IPS-NIHi7 (cell line): Measurements from ENCODE around the gene KCNH6.

ENCODE experiments used
- DNase-seq: peaks from one replicate; pipeline ENCODE4 v3.0.0; 2012; ENCODE audit warnings: mixed read lengths; ENCODE audit errors: extremely low spot score

Gene KCNH6

DNA sequence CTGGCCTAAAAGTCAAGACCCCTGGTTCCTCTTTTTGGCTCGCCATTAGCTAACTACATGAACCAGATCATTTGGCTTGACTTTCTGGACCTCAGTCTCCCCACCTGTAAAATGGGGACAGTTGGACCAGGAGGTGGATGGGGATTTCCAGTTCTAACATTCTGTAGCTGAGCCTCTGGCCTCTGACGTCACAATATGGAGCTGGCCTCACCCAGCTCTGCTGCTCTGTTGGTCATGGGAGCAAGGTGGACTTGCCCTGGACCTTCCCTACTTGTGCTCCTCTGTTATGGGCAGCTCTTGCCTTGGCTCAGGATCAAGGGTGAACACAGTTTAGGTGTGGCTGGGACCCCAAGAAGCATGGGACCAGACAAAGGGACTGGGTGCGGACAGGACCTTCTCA lies 16.5 kb upstream of the KCNH6 start:
- DNase-seq, result no peak

- DNase-seq, result no peak
Observed at GRCh38 chr17:63511331-63511730, 11.8 kb upstream of the KCNH6 start.

DNA sequence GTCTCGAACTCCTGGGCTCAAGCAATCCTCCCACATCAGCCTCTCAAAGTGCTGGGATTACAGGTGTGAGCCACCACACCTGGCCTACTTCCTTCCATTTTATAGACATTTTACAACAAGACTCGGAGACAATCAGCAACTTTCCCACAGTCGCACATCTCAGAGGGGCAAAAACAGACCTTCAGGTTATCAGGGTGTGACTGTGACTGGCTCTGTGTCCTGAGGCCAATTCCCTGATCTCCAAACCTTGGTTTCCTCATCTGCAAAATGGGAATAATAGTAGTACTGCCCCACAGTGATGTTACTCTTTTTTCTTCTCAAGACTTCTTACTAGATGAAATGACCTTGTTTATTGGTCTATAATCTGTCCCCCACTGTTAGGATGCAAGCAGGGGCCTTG lies 10.8 kb upstream of the KCNH6 start:
- no peak for DNase-seq

- DNase-seq, result no peak
Observed at GRCh38 chr17:63512896-63513644, 10.1 kb upstream of the KCNH6 start.

DNA sequence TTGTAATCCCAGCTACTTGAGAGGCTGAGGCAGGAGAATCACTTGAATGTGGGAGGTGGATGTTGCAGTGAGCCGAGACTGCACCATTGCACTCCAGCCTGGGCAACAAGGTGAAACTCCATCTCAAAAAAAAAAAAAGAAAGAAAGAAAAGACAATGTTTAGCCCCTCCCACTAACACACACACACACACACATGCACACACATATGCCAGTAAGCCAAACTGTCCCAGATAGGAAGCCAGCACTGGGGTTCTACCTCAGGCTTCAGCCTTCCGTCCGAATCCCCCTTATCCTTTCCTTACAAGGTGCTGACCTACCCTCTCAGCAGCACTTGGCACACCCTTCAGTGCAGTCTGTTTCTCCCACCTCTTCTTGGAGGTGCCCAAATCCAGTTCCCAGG lies 8.7 kb upstream of the KCNH6 start:
- no peak for DNase-seq

- DNase-seq, result no peak
Observed at GRCh38 chr17:63514974-63515373, 8.2 kb upstream of the KCNH6 start.

DNA sequence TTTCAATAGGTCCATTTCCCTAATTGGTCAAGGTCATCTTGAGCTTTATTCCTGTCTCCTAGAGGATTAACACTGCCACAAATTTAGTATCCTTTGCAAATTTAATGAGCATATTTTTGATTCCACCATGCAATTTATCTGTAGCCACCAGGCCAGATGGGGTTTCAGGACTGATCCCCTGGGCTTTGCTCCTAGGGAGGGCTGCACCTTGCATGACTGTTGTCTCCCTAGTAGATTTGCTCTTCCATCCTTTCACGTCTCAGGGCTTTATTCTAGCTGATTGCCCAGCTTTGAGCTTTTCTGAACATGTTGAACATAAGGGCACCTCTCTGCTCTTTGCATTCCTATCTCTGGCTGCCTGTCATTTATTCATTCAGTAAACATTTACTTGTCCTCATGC lies 7.7 kb upstream of the KCNH6 start:
- DNase-seq, result no peak

DNA sequence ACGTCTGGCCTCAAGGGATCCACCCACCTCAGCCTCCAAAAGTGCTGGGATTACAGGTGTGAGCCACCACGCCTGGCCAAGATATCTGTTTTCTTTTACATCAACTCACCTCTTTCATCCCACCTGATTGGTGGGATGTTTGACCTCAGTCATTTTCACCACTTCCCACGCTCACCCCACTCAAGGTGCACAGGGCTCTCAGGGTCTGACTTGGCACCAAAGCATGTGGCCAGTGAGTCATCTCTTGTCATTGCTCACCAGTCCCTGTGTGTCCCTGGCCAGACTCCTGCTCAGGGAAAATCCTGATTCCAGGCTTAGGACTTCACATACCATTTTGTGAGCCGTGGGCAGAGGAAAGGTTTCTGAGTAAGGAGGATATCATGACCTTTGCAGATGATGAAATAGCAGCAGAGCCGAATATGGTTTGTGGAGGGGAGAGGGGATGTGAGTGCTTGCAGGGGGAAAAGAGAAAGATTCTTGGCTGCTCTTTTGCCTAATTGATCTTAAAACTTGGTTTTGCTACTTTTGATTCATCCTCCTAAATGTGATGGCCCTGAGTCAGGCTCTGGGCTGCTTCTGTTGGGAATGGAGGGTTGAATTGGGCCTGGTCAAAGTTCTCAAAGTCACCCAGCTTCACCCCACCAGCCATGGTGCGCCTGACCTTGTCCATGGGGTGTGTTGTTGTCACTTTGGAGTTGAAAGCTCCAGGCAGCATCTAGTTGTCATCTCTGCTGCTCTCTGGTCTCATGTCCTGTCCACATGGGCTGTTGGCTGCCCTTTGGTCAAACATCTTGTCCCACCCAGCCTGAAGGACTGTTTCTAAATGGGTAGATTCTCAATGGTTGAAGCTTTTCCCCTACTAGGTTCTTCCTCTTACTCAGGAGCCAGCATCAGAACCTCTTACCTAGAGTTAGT lies 6.0 kb upstream of the KCNH6 start:
- no peak for DNase-seq

DNA sequence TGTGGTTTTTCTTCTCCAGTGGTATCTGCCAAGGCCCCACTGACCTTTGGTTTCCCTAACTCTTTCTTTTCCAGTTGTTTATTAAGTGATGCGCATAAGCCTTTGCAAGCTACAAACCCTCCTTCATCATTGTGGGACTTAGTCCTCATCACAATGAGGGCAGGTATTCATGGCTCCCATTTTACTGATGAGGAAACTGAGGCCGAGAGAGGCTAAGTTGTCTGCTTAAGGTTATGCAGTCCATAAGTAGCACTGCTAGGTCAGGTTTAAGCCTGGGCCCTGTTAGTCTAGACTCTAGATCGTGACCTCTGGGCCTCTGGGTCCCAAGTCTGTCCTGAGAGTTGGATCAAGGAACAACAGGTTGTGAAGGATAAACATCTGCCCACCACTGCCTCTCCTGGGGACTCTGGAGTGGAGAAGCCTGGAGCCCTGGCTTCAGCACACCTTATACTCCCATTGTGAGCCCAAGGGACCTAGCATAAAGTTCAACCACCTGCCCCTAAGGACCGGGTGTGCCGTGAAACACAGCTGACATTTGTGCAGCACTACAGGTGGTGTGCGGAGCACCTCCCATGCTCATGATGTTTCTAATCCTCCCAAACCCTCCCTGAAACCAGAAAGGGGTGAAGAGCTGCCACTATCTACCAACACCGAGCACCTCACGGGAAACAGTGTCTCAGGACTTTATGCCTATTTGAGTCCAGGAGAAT lies 5.2 kb upstream of the KCNH6 start:
- no peak for DNase-seq

DNA sequence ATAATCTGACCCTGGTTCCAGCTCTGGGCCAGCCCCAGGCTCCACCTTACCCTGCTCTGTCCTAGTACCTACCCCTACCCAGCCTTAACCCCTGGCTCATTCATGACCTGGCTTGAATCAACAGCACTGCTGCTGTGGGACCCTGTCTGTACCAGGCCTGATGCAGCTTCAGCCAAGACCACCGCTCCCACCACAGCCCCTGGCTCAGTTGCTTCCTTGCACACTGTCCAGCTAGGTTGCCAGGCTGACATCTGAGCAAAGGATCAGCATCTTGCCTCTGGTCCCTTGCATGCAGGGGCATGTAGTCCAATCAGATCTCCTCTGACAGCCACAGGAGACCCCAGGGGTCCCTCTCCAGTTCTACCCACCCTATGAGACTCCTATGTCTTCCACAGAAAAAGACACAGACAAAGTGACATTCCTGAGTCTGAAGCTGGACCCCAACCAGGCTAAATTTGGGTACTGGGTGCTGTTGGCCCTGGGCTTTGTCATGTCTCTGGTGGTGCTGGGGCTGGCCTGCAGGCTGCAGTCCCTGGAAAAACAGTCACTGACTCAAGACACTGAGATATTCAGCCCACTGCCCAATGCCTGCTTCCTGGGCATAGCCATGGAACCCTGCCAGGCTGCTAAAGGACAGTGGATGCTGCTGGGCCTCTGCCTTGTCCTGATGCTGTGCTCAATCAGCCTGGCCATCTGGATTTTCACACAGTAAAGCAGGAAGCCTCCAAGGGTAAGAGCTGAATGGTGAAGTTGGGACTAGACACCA lies 3.9 kb upstream of the KCNH6 start:
- no peak for DNase-seq

DNA sequence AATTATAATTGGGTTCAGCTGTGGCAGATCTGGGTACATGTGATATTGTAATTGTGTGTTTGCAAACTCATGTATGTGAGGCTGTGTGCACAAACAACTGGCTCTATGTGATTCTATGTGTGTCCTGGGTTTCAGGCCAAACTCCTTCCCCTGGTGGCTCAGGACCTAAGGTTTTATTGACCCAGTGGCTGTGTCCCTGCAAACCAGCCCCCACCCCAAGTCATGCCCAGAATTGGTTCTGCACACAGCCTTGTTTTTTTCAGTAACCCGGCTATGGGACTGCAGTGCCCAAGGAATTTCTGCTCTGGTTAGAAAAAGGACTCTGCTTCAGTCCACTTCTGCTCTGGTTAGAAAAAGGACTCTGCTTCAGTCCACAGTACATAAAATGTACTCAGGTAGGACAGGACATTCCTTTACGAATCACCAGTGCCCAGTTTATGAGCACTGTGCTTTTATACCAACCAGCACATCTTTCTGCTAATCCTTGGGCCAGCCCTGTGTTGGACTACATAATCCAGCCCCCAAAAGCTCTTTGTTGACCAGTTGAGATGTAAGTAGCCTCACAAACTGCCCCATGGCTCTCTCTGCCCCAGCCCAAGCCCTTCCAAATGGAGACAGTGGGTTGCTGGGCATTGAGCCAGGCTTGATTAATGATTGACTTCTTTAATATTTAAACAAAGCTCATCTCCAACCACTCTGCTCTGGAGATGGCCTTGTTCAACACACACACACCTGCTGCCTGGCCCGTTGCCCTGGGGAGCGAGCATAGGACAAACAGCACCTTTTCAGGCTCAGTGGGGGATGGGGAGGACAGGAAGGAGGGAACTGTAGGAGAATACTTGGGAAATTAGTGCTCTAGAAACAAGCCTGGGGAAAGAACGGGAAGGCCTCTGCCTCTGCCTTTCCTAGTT lies 2.9 kb upstream of the KCNH6 start:
- no peak for DNase-seq

DNA sequence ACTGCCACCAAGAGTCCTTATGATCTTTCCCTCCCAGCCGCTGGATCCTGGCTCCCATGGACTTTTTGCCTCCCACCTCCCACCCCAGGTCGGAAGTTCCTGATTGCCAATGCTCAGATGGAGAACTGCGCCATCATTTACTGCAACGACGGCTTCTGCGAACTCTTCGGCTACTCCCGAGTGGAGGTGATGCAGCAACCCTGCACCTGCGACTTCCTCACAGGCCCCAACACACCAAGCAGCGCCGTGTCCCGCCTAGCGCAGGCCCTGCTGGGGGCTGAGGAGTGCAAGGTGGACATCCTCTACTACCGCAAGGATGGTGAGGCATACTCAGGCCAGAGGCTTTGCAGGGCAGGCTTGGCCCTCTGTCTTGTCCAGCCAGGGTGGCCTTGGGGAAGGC lies 893 bp downstream of the KCNH6 start:
- no peak for DNase-seq

DNA sequence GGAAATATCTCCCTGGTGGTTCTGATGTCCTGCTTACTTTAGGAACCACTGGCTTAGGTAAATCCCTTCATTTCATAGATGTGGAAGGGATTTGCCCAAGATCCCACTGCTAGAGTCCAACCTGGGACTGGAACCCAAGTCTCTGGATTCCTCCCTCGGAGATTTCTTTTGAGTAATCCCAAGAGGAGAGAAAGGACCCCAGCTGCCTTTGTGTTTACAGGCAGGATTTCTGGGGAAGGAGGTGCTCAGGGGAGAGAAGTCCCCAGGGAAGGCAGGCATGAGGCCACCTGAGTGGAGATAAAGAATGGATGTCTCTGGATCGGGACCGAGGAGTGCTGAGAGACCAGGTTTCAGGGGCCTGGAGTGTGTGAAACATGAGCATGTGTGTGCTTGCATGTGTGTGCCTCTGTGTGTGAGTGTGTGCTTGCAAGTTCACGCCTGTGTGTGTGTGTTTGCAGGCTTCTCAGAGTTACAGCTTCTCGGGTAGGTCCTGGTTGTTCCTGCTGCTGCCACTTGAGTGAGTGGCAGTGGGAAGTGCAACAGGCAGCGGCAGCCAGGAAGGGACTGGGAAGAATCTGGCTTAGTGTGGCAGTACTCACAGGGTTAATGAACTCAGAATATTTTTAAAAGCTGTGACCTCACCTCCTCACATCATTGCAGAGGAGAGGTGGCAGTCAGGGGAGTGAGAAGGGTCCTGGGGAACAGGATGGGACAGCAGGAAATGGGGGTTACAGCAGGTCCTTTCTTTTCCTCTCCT lies 2.2 kb downstream of the KCNH6 start:
- no peak for DNase-seq

- DNase-seq, result no peak
Observed at GRCh38 chr17:63526861-63527260, 3.7 kb downstream of the KCNH6 start.

GRCh38 chr17:63528183-63528582 lies 5.0 kb downstream of the KCNH6 start:
- no peak for DNase-seq

- DNase-seq, result no peak
Observed at GRCh38 chr17:63529711-63530556, 6.8 kb downstream of the KCNH6 start.

GRCh38 chr17:63530557-63531021 lies 7.4 kb downstream of the KCNH6 start:
- DNase-seq, result no peak

GRCh38 chr17:63531022-63531965 lies 8.1 kb downstream of the KCNH6 start:
- DNase-seq, result no peak
